Measurements from ENCODE around the gene EHMT1. TPM values are rescaled to one million over a fixed set of nuclear protein-coding genes. Genes with fewer than 3 reads are reported as not detected.
"Not testable (repeated sequence)": the region's sequence is repeated elsewhere in the genome, so short reads cannot be mapped to it uniquely, and the experiment has no call there.

Gene EHMT1
- total RNA-seq, 2 donors from 2014 or later = 93.1 to 184 TPM

- H3K36me3 Mint-ChIP-seq = peaks cover 55% of the 10 kb centered on the region
- DNase-seq (ENCODE audit: low spot score); H3K27me3 Mint-ChIP-seq; ATAC-seq; H3K9me3 Mint-ChIP-seq: not testable (repeated sequence)
- H3K4me1 Mint-ChIP-seq (ENCODE audit: low read depth in 2 of 2) = peaks cover 32 to 35% of the 10 kb centered on the region in 2 donors
- H3K27ac Mint-ChIP-seq = peak overlapping the region; percentile 78 to 88
- H3K4me3 Mint-ChIP-seq = peak overlapping the region; percentile 30
These were observed 97.3 kb downstream of the EHMT1 start for GRCh38 chr9:137715866-137716693.

- ATAC-seq = no peak
- peaks cover 9% of the 10 kb centered on the region for H3K9me3 Mint-ChIP-seq
- H3K36me3 Mint-ChIP-seq = peaks cover 57% of the 10 kb centered on the region
- H3K27me3 Mint-ChIP-seq = no peaks in the 10 kb centered on the region
- peaks cover 32 to 37% of the 10 kb centered on the region in 2 donors for H3K4me1 Mint-ChIP-seq (ENCODE audit: low read depth in 2 of 2)
- DNase-seq (ENCODE audit: low spot score) = no peak
- peak overlapping the region; percentile 78 to 88 for H3K27ac Mint-ChIP-seq
- peak overlapping the region; percentile 28 for H3K4me3 Mint-ChIP-seq
These were observed 98.0 kb downstream of the EHMT1 start for GRCh38 chr9:137716694-137717287.

GRCh38 chr9:137717776-137718327 lies 99.0 kb downstream of the EHMT1 start:
- peaks cover 30 to 33% of the 10 kb centered on the region in 2 donors for H3K4me1 Mint-ChIP-seq (ENCODE audit: low read depth in 2 of 2)
- H3K36me3 Mint-ChIP-seq = peaks cover 52% of the 10 kb centered on the region
- no peak overlapping the region for H3K4me3 Mint-ChIP-seq
- no peaks in the 10 kb centered on the region for H3K27me3 Mint-ChIP-seq
- peaks cover 9% of the 10 kb centered on the region for H3K9me3 Mint-ChIP-seq
- ATAC-seq = no peak
- peak overlapping the region; percentile 26 to 78 for H3K27ac Mint-ChIP-seq
- no peak for DNase-seq (ENCODE audit: low spot score)

DNA sequence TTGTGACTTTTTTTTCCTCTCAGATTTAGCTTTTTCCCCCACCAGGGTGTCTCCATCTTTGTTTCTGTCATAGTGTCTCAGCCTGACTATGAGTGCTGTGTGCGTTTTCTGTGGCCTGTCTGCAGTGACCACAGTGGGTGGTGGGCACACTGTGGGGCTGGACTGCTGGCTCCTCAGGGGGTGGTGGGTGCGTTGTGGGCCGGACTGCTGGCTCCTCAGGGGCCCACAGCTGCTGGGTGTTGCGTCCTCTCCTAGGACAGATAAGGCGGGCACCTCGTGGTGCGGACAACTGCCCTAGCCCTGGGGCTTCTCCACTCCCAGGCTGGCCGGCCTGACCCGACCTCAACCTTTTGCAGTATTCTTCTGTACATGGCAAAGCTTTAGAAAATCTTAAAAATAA lies 100.4 kb downstream of the EHMT1 start:
- Mint-ChIP-seq H3K27me3 (no peaks in the 10 kb centered on the region), H3K27ac (peak overlapping the region; percentile 59 to 78), H3K4me1 (ENCODE audit: low read depth in 2 of 2) (peaks cover 29 to 30% of the 10 kb centered on the region in 2 donors), H3K36me3 (peaks cover 46% of the 10 kb centered on the region), H3K4me3 (no peak overlapping the region), H3K9me3 (peaks cover 9% of the 10 kb centered on the region)
- DNase-seq (ENCODE audit: low spot score) = no peak
- no peak for ATAC-seq

GRCh38 chr9:137720571-137721110 lies 101.8 kb downstream of the EHMT1 start:
- Mint-ChIP-seq H3K27me3 (no peaks in the 10 kb centered on the region), H3K36me3 (peaks cover 44% of the 10 kb centered on the region), H3K9me3 (peaks cover 14% of the 10 kb centered on the region), H3K4me3 (no peak overlapping the region), H3K4me1 (ENCODE audit: low read depth in 2 of 2) (peaks cover 30 to 35% of the 10 kb centered on the region in 2 donors), H3K27ac (peak overlapping the region in 1 of 2 donors; percentile 16)
- ATAC-seq (no peak), DNase-seq (ENCODE audit: low spot score) (no peak)

DNA sequence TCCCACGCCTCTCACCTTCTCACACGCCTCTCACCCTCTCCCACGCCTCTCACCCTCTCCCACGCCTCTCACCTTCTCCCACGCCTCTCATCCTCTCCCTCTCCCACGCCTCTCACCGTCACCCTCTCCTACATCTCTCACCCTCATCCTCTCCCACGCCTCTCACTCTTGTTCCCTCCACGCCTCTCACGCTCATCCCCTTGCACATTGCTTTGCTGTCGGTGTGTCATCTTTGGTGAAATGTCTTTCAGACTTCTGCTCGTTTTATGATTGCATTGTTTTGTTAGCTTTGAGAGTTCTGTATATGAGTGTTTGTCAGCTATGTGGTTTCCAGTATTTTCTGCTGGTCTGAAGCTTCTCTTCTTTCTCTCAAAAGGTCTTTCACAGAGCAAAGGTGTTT lies 102.7 kb downstream of the EHMT1 start:
- Mint-ChIP-seq H3K4me1 (ENCODE audit: low read depth in 2 of 2) (peaks cover 27 to 38% of the 10 kb centered on the region in 2 donors), H3K36me3 (peaks cover 41% of the 10 kb centered on the region), H3K27me3 (no peaks in the 10 kb centered on the region), H3K27ac (peak overlapping the region; percentile 80 to 95), H3K9me3 (peaks cover 14% of the 10 kb centered on the region), H3K4me3 (peak overlapping the region; percentile 37)
- ATAC-seq = no peak
- no peak for DNase-seq (ENCODE audit: low spot score)

DNA sequence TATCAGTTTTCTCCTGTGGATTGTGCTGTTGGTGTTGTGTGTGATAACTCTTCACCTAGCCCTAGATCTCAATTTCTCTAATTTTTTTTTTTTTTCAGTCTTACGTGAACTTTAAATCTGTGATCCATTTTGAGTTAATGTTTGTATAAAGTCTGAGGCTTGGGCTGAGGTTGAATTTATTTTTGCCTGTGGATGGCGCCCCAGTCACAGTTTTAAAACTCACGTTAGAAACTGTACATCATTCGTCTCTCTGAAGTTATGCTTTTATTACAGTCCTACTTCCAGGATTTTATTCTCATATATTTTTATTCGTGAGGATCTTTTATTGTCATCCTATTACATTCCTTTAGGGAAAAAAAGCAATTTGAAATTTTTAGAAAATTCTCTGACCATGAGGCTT lies 103.1 kb downstream of the EHMT1 start:
- ATAC-seq = no peak
- Mint-ChIP-seq H3K4me3 (peak overlapping the region; percentile 37), H3K36me3 (peaks cover 42% of the 10 kb centered on the region), H3K4me1 (ENCODE audit: low read depth in 2 of 2) (peaks cover 31 to 41% of the 10 kb centered on the region in 2 donors), H3K9me3 (peaks cover 14% of the 10 kb centered on the region), H3K27ac (peak overlapping the region; percentile 80 to 95), H3K27me3 (no peaks in the 10 kb centered on the region)
- no peak for DNase-seq (ENCODE audit: low spot score)

DNA sequence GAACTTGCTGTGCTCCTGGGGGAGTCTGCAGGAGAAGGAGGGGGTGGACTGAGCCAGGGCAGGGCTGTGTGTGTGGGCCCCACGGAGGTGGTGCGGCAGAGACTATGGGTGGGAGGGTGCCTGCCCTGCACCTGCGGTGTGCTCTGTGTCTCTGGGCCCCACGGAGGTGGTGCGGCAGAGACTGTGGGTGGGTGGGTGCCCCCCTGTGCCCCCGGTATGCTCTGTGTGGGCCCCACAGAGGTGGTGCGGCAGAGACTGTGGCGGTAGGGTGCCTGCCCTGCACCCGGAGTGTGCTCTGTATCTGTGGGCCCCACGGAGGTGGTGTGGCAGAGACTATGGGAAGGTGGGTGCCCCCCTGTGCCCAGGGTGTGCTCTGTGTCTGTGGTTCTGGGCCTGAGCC lies 103.7 kb downstream of the EHMT1 start:
- Mint-ChIP-seq H3K4me1 (ENCODE audit: low read depth in 2 of 2) (peaks cover 37 to 45% of the 10 kb centered on the region in 2 donors), H3K27me3 (no peaks in the 10 kb centered on the region), H3K36me3 (peaks cover 47% of the 10 kb centered on the region), H3K4me3 (peak overlapping the region; percentile 22), H3K27ac (peak overlapping the region; percentile 80 to 95), H3K9me3 (peaks cover 14% of the 10 kb centered on the region)
- DNase-seq (ENCODE audit: low spot score) = no peak
- ATAC-seq = peak in 1 of 2 donors; percentile 45

DNA sequence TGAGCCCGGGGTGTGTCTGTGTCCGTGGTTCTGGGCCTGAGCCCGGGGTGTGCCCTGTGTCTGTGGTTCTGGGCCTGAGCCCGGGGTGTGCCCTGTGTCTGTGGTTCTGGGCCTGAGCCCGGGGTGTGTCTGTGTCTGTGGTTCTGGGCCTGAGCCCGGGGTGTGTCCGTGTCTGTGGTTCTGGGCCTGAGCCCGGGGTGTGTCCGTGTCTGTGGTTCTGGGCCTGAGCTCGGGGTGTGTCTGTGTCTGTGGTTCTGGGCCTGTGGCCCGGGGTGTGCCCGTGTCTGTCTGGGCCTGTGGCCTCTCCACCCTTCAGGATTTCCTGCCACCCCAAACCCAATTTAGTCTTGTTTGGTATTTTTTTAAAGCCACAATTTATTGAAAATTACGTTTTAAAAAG lies 104.6 kb downstream of the EHMT1 start:
- Mint-ChIP-seq H3K27ac (peak overlapping the region; percentile 70 to 84), H3K4me1 (ENCODE audit: low read depth in 2 of 2) (peaks cover 35 to 48% of the 10 kb centered on the region in 2 donors), H3K9me3 (peaks cover 10% of the 10 kb centered on the region), H3K36me3 (peaks cover 43% of the 10 kb centered on the region)
- not testable (repeated sequence) for H3K27me3 Mint-ChIP-seq; H3K4me3 Mint-ChIP-seq; ATAC-seq; DNase-seq (ENCODE audit: low spot score)

GRCh38 chr9:137723783-137724445 lies 105.1 kb downstream of the EHMT1 start:
- Mint-ChIP-seq H3K36me3 (peaks cover 38% of the 10 kb centered on the region), H3K9me3 (peaks cover 10% of the 10 kb centered on the region), H3K27me3 (no peaks in the 10 kb centered on the region), H3K27ac (peak overlapping the region; percentile 70 to 84), H3K4me3 (no peak overlapping the region), H3K4me1 (ENCODE audit: low read depth in 2 of 2) (peaks cover 33 to 51% of the 10 kb centered on the region in 2 donors)
- ATAC-seq (no peak), DNase-seq (ENCODE audit: low spot score) (no peak)

GRCh38 chr9:137724818-137725240 lies 106.0 kb downstream of the EHMT1 start:
- Mint-ChIP-seq H3K36me3 (peaks cover 37% of the 10 kb centered on the region), H3K27me3 (no peaks in the 10 kb centered on the region), H3K4me3 (peak overlapping the region; percentile 6), H3K27ac (peak overlapping the region; percentile 18 to 70), H3K9me3 (peaks cover 10% of the 10 kb centered on the region), H3K4me1 (ENCODE audit: low read depth in 2 of 2) (peaks cover 37 to 55% of the 10 kb centered on the region in 2 donors)
- DNase-seq (ENCODE audit: low spot score) (no peak), ATAC-seq (no peak)

- DNase-seq (ENCODE audit: low spot score) = no peak
- Mint-ChIP-seq H3K36me3 (peaks cover 39% of the 10 kb centered on the region), H3K27me3 (no peaks in the 10 kb centered on the region), H3K4me3 (no peak overlapping the region), H3K27ac (peak overlapping the region in 1 of 2 donors; percentile 67), H3K4me1 (ENCODE audit: low read depth in 2 of 2) (peaks cover 39 to 56% of the 10 kb centered on the region in 2 donors), H3K9me3 (peaks cover 10% of the 10 kb centered on the region)
- no peak for ATAC-seq
These were observed 106.8 kb downstream of the EHMT1 start for GRCh38 chr9:137725598-137725997.

DNA sequence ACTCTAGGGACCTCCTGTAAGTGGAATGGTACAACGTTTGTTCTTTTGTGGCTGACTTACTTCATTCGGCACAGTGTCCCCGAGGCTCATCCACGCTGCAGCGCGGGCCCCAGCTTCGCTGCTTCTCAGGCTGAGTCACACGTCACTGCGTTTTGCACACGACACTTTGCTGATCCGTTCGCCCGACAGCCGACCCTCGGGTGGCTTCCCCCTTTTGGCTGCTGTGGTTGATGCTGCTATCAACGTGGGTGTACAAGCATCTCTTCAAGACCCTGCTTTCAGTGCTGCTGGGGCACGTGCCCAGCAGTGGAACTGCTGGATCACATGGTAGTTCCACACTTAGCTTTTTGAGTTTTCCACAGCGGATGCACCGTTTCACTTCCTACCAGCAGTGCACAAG lies 107.5 kb downstream of the EHMT1 start:
- not testable (repeated sequence) for DNase-seq (ENCODE audit: low spot score); H3K4me3 Mint-ChIP-seq; H3K9me3 Mint-ChIP-seq; ATAC-seq; H3K27me3 Mint-ChIP-seq
- peak overlapping the region in 1 of 2 donors; percentile 67 for H3K27ac Mint-ChIP-seq
- peaks cover 38 to 60% of the 10 kb centered on the region in 2 donors for H3K4me1 Mint-ChIP-seq (ENCODE audit: low read depth in 2 of 2)
- H3K36me3 Mint-ChIP-seq = peaks cover 37% of the 10 kb centered on the region
